ENCODE results near the gene TMEM106C. TPM values are rescaled to one million over a fixed set of nuclear protein-coding genes. Genes with fewer than 3 reads are reported as not detected.

TMEM106C gene
- total and polyA plus RNA-seq, 10 of the 15 experiments (the other 5 are each of a cell fraction or from before 2014, with no cell fraction given), result 90.2 to 280 (median 161) TPM

DNA sequence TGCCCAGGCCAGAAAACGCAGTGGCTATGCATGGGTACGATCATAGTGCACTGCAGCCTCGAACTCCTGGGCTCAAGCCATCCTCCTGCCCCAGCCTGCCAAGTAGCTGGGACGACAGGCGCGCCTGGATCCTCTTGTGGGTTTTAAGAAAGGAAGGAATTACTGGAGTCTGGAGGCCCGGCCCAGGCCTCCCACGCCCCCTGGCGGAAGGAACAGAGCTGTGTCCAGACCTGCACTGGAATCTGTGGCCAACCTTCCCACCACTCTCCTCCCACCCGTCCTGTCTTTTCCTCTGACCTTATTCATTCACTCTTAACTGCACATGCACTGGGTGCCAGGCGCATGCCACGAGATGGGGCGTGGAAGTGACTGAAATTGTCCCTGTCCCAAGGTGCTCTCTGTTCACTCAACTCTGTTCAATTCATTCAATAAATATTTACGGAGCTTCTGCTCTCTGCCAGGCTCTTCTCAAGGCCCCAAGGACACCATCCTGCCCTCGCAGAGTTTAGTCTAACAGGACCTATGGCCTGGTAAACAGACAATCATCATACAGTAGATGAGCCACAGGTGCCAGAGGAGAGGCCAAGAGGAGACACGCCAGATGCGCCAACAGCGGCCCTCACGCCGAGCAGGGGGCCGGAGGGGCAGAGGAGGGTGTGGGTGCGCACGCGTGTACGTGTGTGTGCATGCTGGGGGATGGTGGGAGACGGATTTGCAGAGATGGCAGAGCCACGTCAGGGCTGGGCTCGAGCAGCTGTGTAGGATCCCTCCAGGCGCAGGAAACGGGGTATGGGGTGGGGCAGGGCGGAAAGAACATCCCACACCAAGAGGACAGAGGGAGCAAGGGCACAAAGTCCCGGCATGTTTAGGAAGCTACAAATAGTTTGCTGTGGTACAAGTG lies 13.7 kb upstream of the TMEM106C start (continued):
- TF ChIP-seq, protein P1, sequence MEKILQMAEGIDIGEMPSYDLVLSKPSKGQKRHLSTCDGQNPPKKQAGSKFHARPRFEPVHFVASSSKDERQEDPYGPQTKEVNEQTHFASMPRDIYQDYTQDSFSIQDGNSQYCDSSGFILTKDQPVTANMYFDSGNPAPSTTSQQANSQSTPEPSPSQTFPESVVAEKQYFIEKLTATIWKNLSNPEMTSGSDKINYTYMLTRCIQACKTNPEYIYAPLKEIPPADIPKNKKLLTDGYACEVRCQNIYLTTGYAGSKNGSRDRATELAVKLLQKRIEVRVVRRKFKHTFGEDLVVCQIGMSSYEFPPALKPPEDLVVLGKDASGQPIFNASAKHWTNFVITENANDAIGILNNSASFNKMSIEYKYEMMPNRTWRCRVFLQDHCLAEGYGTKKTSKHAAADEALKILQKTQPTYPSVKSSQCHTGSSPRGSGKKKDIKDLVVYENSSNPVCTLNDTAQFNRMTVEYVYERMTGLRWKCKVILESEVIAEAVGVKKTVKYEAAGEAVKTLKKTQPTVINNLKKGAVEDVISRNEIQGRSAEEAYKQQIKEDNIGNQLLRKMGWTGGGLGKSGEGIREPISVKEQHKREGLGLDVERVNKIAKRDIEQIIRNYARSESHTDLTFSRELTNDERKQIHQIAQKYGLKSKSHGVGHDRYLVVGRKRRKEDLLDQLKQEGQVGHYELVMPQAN (conservative IDR thresholded peaks at IDR 0.05), result no peak
- TF ChIP-seq, protein P2, sequence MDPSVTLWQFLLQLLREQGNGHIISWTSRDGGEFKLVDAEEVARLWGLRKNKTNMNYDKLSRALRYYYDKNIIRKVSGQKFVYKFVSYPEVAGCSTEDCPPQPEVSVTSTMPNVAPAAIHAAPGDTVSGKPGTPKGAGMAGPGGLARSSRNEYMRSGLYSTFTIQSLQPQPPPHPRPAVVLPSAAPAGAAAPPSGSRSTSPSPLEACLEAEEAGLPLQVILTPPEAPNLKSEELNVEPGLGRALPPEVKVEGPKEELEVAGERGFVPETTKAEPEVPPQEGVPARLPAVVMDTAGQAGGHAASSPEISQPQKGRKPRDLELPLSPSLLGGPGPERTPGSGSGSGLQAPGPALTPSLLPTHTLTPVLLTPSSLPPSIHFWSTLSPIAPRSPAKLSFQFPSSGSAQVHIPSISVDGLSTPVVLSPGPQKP (IDR thresholded peaks at IDR 0.05; ENCODE audit: low read depth, low read length), result no peak
- TF ChIP-seq RFX5 (IDR thresholded peaks at IDR 0.05; ENCODE audit: low read depth, low read length) (no peak), CTCF (IDR thresholded peaks at IDR 0.05 in 2 of 3, conservative IDR thresholded peaks at IDR 0.05 in 1 of 3; ENCODE audit: control insufficient read depth in 2 of 3, extremely low read depth in 1 of 3, insufficient read depth in 1 of 3, low read depth in 3 of 3, low read length in 3 of 3) (peak; percentile 75 to 89 (median 87)), RB1 (IDR thresholded peaks at IDR 0.05; ENCODE audit: borderline replicate concordance) (no peak), TCF12 (IDR thresholded peaks at IDR 0.05; ENCODE audit: low read depth, low read length) (no peak), CEBPB (IDR thresholded peaks at IDR 0.05; ENCODE audit: borderline replicate concordance in 1 of 2, low read depth in 2 of 2, low read length in 2 of 2) (no peak), RELA (IDR thresholded peaks at IDR 0.05; ENCODE audit: borderline replicate concordance, partially characterized antibody) (no peak)

All from GM12878 (cell line).